ENCODE results near the gene PCDH12.

Gene PCDH12

GRCh38 chr5:141902015-141902814 lies 55.8 kb downstream of the PCDH12 start:
- no peak overlapping the region for H3K4me3 ChIP-seq
- no peaks in the 10 kb centered on the region for H3K4me1 ChIP-seq
- no peaks in the 10 kb centered on the region for H3K36me3 ChIP-seq (replicated peaks)
- H3K9me3 ChIP-seq = no peaks in the 10 kb centered on the region
- in situ Hi-C loops (cut with MboI; ENCODE audit: low sequenced_read_pairs) = no loop called here
- DNase-seq (ENCODE audit: low spot score in 2 of 2) = no peak
- peaks cover 10% of the 10 kb centered on the region for H3K27me3 ChIP-seq (ENCODE audit: low read depth)

DNA sequence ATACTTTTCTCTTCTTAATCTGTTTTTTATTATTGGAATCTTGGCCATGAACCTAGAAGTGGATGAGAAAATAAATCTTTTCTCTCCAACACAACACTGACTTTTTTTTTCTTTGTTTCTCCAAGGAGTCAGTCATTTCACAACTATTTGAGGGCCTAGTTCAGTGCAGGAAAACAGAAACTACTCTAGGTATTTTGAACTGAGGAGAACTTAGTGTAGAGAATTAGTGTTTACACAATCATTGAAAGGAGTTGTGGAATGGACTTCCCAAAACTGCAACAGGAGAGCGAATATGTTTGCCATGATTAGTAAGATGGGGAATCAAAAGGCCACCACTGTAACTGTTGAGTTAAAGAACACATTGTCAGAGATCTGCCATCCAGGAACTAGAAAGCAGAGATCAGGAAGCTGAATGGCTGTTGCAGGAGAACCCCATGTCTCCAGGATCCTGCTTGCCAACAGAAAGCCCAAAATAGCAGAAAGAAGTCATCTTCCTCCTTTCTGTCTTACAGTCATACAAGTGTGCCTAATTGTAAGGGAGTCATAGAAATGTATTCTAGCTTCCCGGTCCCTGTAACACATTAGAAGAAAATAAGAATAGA lies 59.5 kb downstream of the PCDH12 start:
- H3K9me3 ChIP-seq = no peaks in the 10 kb centered on the region
- DNase-seq (ENCODE audit: low spot score in 2 of 2) = no peak
- peaks cover 9% of the 10 kb centered on the region; the same call in 1 of the 2 replicates for H3K27me3 ChIP-seq (ENCODE audit: low read depth)
- in situ Hi-C loops (cut with MboI; ENCODE audit: low sequenced_read_pairs) = no loop called here
- H3K36me3 ChIP-seq (replicated peaks) = no peaks in the 10 kb centered on the region
- H3K4me1 ChIP-seq = no peaks in the 10 kb centered on the region
- H3K4me3 ChIP-seq = no peak overlapping the region

- H3K27me3 ChIP-seq (ENCODE audit: low read depth) = peaks cover 12% of the 10 kb centered on the region; the same call in 1 of the 2 replicates
- in situ Hi-C loops (cut with MboI; ENCODE audit: low sequenced_read_pairs) = no loop called here
- H3K4me1 ChIP-seq = no peaks in the 10 kb centered on the region
- no peak for DNase-seq (ENCODE audit: low spot score in 2 of 2)
- H3K9me3 ChIP-seq = no peaks in the 10 kb centered on the region
- H3K4me3 ChIP-seq = no peak overlapping the region
- H3K36me3 ChIP-seq (replicated peaks) = no peaks in the 10 kb centered on the region
Observed at GRCh38 chr5:141897425-141897824, 60.6 kb downstream of the PCDH12 start.

All from HAP-1 (cell line).